ENCODE results near the gene TMEM63A.

TMEM63A gene

DNA sequence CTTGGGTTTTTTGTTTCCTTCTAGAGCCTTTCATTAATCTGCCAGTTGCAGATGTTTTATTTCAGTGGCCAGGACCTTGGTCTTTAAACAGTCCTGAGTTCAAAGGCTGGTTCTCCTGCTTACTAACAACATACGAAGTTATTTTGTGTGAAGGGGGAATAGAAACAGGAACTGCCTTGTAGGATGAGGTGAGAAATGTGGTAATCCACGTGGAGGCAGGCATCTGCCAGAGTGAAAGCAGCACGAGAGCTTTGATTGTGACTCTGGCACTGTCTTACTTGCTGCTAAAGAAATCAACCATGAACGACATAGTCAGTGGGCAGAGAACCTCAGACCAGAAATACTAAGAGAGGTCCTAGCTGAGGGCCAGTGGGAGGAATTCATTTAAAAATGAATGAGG, 30.4 kb downstream of the TMEM63A start:
- Histone ChIP-seq H3K4me3 (ENCODE audit: insufficient read depth, low read length, poor library complexity, severe bottlenecking) (no peak overlapping the region), H3K9ac (ENCODE audit: low read length) (peak overlapping the region; percentile 8; the same call in 1 of the 2 replicates), H3K27ac (ENCODE audit: low read depth, low read length) (peak overlapping the region; percentile 43), H3K9me3 (ENCODE audit: insufficient read depth, low read length) (no peaks in the 10 kb centered on the region), H2AFZ (ENCODE audit: low read depth, low read length, severe bottlenecking) (peak overlapping the region; percentile 72), H3K36me3 (ENCODE audit: low read length) (no peaks in the 10 kb centered on the region), H3K27me3 (ENCODE audit: low read length) (no peaks in the 10 kb centered on the region), H3K9me2 (replicated peaks; ENCODE audit: insufficient read depth, low read length) (no peaks in the 10 kb centered on the region), H3K4me2 (ENCODE audit: low read depth, low read length, poor library complexity, severe bottlenecking) (peak overlapping the region; percentile 24), H4K20me1 (ENCODE audit: low read depth, low read length) (no peaks in the 10 kb centered on the region), H3F3A (ENCODE audit: insufficient read depth) (peaks cover 24% of the 10 kb centered on the region), H3K79me2 (ENCODE audit: insufficient read depth, low read length) (no peaks in the 10 kb centered on the region)
- TF ChIP-seq EZH2phosphoT487 (conservative IDR thresholded peaks at IDR 0.05; ENCODE audit: low read length) (no peak), CTCF (IDR thresholded peaks at IDR 0.05; ENCODE audit: insufficient read depth, low read length, poor library complexity, severe bottlenecking) (no peak)

GRCh38 chr1:225850370-225850769, 31.8 kb downstream of the TMEM63A start:
- peaks cover 24% of the 10 kb centered on the region for H3F3A ChIP-seq (ENCODE audit: insufficient read depth)
- H3K27me3 ChIP-seq (ENCODE audit: low read length), result no peaks in the 10 kb centered on the region
- H3K4me3 ChIP-seq (ENCODE audit: insufficient read depth, low read length, poor library complexity, severe bottlenecking), result no peak overlapping the region
- no peaks in the 10 kb centered on the region for H3K79me2 ChIP-seq (ENCODE audit: insufficient read depth, low read length)
- H3K4me2 ChIP-seq (ENCODE audit: low read depth, low read length, poor library complexity, severe bottlenecking), result no peak overlapping the region
- no peak for TF ChIP-seq CTCF (IDR thresholded peaks at IDR 0.05; ENCODE audit: insufficient read depth, low read length, poor library complexity, severe bottlenecking)
- TF ChIP-seq EZH2phosphoT487 (conservative IDR thresholded peaks at IDR 0.05; ENCODE audit: low read length), result no peak
- peak overlapping the region; percentile 92; the same call in 1 of the 2 replicates for H3K27ac ChIP-seq (ENCODE audit: low read depth, low read length)
- H3K9ac ChIP-seq (ENCODE audit: low read length), result no peak overlapping the region
- H3K36me3 ChIP-seq (ENCODE audit: low read length), result no peaks in the 10 kb centered on the region
- no peak overlapping the region for H2AFZ ChIP-seq (ENCODE audit: low read depth, low read length, severe bottlenecking)
- H3K9me2 ChIP-seq (replicated peaks; ENCODE audit: insufficient read depth, low read length), result no peaks in the 10 kb centered on the region
- H3K9me3 ChIP-seq (ENCODE audit: insufficient read depth, low read length), result no peaks in the 10 kb centered on the region
- no peaks in the 10 kb centered on the region for H4K20me1 ChIP-seq (ENCODE audit: low read depth, low read length)

DNA sequence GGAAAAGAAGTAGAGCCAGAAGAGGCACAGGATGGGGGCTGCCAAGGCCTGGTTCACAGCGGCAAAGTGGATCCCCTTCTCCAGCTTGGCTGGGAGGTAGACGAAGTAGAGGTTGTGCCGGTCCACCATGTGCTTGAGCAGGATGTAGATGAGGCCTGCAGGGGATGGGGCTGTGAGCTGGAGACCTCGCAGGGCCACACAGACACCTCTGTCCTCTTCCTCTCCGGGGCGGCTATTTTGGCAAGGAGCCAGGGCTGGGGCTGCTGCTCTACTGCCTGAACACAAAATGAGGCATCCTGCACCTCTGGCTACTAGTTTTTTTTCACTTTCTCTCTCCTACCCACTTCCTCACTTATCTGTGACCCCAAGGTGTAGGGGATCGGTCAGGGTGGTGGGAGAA, 32.3 kb downstream of the TMEM63A start:
- H3F3A ChIP-seq (ENCODE audit: insufficient read depth), result peaks cover 24% of the 10 kb centered on the region
- TF ChIP-seq CTCF (IDR thresholded peaks at IDR 0.05; ENCODE audit: insufficient read depth, low read length, poor library complexity, severe bottlenecking) (no peak), EZH2phosphoT487 (conservative IDR thresholded peaks at IDR 0.05; ENCODE audit: low read length) (no peak)

More for the DNA sequence above, 32.3 kb downstream of the TMEM63A start:
- no peaks in the 10 kb centered on the region for H3K79me2 ChIP-seq (ENCODE audit: insufficient read depth, low read length)
- H4K20me1 ChIP-seq (ENCODE audit: low read depth, low read length), result no peaks in the 10 kb centered on the region
- peak overlapping the region; percentile 71 for H3K4me2 ChIP-seq (ENCODE audit: low read depth, low read length, poor library complexity, severe bottlenecking)
- H3K27ac ChIP-seq (ENCODE audit: low read depth, low read length), result peak overlapping the region; percentile 92
- H3K9me2 ChIP-seq (replicated peaks; ENCODE audit: insufficient read depth, low read length), result no peaks in the 10 kb centered on the region
- H2AFZ ChIP-seq (ENCODE audit: low read depth, low read length, severe bottlenecking), result peak overlapping the region; percentile 25
- H3K27me3 ChIP-seq (ENCODE audit: low read length), result no peaks in the 10 kb centered on the region
- no peaks in the 10 kb centered on the region for H3K36me3 ChIP-seq (ENCODE audit: low read length)
- peak overlapping the region; percentile 51; the same call in 1 of the 2 replicates for H3K9ac ChIP-seq (ENCODE audit: low read length)
- H3K9me3 ChIP-seq (ENCODE audit: insufficient read depth, low read length), result no peaks in the 10 kb centered on the region
- no peak overlapping the region for H3K4me3 ChIP-seq (ENCODE audit: insufficient read depth, low read length, poor library complexity, severe bottlenecking)

Data from SU-DHL-6 (cell line).